CD4-positive, alpha-beta T cell treated with Interleukin-6 at 100 ng/mL for 8 hours (primary cell): ENCODE data around the gene MTHFD1.
A peak's percentile ranks its signal among the peaks of the same experiment; 100 is the strongest.

ENCODE experiments used
- DNase-seq: peaks from one replicate; pipeline ENCODE4 v3.0.0-alpha.2; 2020; ENCODE audit warnings: mixed read lengths, low spot score

Gene MTHFD1

DNA sequence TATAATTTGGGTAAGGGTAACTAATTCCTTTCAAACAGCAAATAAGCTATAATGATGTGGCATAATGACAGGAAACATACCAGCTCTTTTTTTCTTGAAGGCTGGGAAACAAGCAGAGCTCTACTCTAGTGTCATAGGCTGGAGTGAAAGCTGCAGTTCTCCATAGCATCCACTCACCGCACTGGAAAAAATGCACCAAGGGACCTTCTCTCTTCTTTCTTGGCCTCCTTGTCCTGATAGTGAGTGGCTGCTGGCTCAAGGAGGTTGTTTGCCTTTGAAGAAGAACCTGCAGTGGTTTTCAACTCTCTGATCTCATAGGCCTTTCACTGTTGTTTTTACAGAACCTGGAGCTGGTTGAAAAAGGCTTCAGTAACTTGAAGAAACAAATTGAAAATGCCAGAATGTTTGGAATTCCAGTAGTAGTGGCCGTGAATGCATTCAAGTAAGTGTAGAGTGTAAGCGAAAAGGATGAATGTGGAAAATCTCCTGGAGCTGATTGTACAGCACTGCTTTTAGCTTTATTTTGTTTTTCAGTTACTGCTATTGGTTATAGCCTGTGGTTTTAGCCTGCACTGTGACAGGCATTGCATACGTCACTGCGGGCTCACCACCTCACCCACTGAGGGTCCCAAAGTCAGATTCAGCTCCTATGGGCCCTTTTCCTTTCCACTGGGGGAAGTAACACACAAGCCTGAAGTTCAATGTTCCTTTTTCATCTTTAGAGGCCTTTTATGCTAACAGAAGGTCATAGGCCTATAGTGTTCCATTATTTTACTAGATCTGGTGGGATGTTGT is 59.9 kb downstream of the MTHFD1 start:
- DNase-seq = no peak

DNA sequence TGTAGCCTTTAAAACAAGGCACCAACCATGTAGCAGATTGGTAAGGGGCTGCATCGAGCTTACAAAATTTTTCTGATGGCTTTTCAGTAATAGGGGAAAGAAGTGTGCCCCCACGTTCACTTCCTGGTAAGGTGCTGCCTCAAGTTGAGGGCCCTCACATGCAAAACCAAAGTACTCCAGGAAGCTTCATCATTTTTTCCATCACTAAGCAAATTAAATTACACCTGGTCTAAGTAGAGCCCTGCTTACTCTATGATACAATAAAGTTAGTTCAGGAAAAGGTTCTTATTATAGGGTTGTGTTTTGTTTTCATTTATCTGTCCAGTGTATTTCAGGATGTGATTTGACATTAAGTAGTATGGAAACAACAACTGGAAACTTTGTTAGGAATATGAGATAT is 62.1 kb downstream of the MTHFD1 start:
- no peak for DNase-seq

DNA sequence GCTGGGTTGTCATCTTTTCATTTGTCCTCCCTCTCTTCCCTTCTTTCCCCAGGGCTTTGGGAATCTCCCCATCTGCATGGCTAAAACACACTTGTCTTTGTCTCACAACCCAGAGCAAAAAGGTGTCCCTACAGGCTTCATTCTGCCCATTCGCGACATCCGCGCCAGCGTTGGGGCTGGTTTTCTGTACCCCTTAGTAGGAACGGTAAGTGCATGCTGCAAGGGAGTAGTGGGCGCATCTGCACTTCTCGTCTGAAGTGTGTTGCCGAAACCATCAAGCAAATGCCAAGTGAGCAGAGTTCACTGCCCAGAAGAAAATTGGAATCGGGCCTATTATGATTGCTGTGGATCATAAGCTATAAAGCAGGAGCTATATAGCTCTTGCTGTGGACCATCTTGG is 66.5 kb downstream of the MTHFD1 start:
- DNase-seq = no peak

DNA sequence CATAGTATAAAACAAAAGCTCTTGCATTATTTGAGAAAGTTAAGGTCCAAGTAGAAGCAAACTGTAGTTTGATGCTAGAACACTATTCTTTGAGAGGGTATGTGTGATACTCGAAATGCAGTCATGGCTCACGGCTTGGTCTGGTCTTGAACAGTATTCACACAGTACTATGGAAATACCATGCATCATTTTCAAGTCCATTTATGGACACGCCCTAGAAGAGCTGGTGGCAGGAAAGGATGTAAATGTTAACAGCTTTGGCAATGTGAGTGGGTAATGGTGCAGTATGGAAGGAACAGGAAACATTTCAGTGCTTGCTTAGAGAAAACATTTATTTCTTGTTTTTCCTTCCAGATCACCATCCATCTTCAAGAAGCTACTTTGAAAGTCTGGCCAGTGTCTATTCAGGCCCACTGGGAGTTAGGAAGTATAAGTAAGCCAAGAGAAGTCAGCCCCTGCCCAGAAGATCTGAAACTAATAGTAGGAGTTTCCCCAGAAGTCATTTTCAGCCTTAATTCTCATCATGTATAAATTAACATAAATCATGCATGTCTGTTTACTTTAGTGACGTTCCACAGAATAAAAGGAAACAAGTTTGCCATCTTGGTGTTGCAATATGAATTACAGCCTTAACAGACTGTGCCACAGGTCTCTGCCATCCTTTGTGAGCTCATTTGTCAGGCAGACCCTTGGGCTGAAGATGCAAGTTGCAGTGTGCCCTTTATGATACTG is 71.4 kb downstream of the MTHFD1 start:
- DNase-seq = no peak

DNA sequence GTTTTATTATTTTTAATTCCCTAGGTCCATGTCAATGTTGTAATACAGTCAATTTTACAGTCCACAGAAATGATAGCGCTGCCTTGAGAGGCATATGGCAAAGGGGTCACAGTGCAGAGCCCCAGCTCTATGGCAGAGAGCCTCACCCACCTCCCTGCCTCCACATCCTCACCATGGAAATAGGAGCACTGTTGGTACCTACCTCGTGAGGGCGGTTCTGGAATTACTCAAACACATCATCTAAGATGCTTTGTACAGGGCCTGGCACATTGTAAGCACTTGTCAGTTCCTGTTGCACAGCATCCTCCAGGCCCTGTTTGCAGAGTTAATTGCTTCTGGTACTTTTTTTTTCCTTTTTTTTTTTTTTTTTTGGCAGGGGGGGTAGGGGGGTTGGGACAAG is 73.1 kb downstream of the MTHFD1 start:
- no peak for DNase-seq

DNA sequence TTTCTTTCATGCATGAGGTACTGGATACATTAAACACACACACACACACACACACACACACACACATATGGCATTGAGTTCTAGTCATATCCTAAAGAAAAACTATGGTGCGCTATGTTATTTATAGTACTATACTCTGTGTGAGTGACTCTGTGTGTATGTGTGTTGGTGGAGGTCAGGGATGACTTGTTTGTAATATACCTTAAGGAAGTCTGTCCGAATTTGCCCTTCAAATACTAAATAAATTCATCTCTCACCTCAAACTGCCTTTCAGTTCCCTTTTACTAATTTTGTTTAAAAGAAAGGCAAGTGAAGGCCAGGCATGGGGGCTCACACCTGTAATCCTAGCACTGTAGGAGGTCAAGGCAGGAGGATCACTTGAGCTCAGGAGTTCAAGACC is 75.0 kb downstream of the MTHFD1 start:
- DNase-seq = no peak

DNA sequence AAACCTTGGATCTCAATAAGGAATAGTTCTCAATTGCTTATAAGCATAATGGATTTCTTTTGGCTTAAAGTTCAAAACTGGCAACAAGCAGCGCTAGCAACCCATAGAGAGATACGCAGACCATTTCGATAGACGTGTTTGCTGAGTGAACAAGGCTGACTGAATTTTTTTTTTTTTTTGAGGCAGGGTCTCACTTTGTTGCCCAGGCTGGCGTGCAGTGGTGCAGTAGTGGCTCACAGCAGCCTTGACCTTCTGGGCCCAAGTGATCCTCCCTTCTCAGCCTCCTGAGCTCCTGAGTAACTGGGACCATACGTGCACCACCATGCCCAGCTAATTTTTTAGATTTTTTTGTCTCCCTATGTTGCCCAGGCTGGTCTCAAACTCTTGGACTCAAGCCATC is 75.7 kb downstream of the MTHFD1 start:
- no peak for DNase-seq

DNA sequence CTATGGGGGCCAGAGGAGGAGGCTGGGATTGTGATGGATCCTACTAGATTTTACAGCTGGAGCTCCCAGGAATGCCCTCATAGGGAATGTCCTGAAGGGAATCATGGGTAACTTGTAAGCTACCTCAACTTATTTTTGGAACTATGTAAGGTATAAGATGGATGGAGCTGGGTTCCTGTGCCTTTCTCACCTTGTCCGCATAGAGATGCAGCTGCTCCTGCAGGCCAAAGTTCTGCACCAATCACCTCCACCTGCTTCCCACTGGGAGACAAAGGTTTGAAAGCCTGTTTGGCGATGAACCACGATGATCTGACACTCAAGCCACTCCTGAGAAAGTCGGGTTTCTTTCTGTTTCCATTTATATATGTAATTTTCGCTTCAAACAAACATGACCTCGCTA is 76.5 kb downstream of the MTHFD1 start:
- DNase-seq = no peak

DNA sequence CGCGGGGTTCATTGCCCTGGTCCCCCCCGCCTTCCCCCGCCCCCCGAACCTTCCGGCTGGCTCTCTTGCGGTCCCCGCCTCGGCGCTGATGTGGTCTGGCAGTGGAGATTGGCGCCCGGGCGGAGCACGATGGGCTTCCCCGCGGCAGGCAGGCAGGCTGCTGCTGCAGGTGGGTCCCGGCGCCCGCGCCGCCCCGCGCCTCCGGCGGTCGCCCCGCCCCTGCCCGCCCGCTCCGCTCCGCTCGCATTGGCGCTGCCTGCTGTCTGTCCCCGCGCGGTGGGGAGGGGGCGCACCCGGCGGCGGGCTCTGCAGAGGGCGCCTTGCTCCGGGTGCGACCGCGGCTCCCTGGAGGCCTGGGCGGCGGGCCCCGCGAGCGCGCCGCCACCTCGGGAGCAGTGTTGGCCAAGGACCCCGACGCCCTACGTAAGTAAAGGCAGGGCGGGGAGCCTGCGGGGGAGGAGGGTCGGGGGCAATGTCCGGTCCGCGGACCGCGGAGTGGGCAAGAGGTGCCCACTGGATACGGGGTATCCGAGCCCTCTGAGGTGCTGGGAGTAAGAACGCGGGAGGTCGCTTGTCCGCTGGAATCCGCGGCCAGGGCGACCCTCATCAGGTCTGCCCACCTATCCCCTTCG is 77.2 kb downstream of the MTHFD1 start, which contains the start of gene AKAP5:
Gene AKAP5 (plus strand): TSS at position 309 of the 632 bp plus-strand sequence. CDS start 2,896 bp downstream, outside the sequence.
- peak; percentile 58 for DNase-seq

DNA sequence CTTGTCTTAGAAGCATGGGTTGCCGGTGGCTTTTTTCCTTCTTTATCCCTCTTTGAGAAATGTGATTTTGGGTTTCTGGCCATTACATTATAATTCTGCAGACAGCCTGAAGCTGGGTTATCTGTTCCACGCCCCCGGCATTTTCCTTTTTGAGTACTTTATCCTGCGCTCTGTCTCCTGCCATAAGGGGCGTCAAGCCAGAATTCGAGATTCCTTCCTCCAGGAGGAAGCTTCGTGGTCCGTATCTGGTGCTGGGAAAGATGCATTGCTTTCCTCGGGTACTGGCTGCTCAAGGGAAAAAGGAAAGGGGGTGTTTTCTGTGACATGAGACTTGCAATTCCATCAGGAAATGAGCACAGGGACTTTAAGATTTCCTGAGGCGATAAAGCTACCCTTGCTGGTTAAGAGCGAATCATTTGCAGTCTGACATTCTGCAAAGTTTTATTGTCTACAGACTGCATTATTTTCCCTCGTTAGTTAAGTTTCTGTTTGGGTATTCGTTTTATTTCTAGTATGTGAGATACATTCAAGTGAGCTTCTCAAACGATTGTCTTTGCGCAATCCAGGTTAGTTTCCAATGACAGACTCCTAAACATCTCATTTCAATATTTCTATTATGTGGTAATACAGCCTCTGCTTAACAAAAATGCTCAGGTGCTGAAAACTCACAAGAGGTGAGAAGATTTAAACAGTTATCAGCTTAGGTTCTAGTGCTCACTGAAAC is 77.8 kb downstream of the MTHFD1 start:
- no peak for DNase-seq

DNA sequence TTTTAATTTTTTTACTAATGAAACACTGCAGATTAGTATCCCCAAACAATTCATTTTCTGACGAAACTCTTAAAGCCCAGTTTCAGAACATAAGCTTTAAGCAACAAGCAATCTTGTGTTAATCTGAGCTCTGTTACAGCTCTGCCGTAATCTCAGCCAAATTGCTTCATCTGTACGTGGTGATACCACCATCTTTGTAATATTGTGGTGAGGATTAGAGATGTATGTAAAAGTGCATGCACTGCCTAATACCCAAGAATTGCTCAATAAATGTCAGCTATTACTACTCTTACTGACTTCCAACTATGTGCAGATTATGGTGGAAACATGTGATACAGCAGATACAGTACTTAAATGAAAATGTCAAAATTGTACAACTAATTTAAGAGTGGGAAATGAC is 78.9 kb downstream of the MTHFD1 start:
- DNase-seq = no peak

DNA sequence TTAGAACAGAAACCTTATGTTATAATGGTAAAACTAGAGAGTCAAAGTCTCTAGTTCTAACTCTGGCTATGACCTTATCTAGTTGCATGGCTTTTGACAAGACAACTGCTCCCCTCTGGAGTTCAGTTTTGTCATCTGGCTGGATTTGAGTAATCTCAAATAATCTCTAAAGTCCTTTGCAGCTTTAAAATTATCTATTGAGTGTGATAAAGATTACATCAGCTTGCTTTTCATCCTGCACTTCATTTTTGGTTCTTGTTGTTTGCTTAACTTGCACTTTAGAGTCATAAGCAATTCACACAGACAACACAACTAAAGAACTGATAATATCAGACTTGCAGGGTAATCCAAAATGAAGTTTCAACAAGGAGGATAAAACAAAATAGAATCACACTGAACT is 79.4 kb downstream of the MTHFD1 start:
- no peak for DNase-seq

DNA sequence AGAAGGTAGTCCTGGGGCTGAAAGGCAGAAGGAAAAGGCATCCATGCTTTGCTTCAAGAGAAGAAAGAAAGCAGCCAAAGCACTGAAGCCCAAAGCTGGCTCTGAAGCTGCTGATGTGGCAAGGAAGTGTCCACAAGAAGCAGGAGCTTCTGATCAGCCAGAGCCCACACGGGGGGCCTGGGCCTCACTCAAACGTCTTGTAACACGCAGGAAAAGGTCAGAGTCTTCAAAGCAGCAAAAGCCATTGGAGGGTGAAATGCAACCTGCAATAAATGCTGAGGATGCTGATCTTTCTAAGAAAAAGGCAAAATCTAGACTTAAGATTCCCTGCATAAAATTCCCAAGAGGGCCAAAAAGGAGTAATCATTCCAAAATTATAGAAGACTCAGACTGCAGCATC is 80.3 kb downstream of the MTHFD1 start:
- DNase-seq = no peak

DNA sequence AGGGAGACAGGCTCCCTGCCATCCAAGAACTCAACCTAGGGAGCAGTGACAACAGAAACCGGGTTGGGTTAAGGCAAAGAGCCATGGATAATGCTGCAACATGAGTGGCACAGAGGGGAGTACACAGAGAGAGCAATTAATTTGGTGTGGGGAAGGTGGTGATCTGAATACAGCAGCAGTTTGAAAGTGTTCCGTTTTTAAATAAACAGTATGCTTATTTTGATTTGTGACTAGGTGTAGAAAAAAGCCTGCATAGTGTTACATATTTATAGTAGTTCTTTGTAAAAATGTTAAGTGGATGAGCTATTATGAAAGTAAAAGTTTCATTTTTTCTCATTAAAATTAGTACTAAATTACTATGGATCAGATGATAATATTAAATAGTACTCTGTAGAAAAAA is 85.9 kb downstream of the MTHFD1 start:
- no peak for DNase-seq

DNA sequence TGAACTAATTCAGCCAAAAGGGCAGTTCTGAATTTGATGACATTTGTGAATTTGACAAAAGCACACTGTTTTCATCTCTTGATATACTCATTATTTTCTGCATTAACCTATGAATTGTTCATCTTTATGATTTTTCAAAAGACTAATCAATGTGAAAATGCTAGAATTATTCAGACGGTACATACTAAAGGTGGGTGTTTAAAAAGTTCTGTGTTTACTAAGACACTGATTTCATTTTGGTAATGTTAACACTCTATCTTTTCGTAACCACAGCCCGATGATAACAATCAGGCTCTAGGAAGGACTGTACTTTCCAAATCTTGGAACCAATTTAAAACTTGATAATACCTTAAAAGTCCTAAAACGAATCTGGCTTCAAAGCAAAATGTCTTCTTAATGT is 86.5 kb downstream of the MTHFD1 start:
- DNase-seq = no peak

DNA sequence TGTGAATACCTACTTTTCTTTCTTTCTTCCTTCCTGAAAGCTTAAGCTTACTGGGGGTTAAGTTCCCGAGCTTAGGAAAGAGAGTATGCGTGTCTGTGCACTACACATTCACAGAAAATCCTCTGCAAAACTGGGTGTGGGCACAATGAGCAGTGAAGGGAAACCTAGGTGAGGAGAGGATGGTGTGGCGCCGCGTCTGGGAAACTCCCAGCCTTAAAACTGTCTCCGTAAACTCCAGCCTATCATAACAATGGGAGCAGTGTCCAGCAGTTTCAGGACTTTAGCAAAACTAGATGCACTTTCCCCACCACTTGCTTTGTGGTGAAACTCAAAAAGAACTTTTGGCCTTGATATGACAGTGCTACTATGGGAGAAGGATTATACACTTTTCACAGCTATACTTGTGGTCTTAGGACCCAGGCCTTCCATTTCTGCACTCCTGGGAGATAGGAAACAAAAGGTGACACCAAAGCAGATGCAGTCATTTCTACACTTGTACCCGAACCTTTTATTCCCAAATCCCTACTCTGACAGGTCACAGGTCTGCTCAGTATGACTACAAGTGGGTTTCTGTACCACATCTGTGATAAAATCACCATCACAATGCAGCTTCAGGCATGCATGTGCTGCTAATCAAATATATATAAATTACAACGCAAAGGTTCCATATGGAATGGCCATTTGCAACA is 87.6 kb downstream of the MTHFD1 start:
- DNase-seq = no peak

DNA sequence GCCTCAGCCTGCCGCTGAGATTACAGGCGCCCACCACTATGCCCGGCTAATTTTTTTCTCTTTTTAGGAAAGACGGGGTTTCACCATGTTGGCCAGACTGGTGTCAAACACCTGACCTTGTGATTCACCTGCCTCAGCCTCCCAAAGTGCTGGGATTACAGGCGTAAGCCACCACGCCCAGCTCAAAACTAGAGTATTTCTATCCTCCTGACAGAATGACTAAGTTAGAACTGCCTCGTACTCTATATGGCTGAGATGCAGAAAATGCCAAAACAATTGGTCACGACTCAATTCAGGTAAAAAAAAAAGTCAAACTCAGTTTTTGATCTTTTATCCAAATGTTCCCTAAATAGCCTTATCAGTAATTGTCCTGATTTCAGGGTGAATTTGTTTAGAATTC is 88.3 kb downstream of the MTHFD1 start:
- no peak for DNase-seq

DNA sequence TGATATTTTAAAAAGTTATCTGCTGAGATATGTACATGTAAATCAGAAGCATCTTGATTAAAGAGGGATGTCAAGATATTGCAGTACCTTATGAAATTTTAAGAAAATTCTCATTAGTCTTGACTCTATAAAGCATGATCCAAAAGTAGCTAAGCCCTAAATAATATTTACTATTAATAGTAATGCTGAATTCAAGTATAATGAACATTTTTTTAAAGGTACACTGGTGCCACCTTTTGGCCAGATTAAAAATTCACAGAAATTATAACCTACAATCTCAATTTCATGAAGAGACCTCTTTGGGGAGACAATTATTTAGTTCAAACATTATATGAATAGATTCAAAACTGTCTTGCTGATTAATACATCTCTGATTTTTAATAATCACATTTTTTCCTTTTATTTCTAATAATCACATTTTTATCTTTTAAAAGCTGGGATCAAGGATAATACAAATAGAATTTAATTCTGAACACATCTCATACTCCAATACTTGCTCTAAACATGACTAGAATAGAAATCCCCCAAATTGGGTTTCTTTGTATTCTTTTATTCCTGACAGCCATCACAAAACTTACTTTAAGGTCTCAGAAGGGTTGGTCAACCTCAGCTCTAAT is 90.6 kb downstream of the MTHFD1 start:
- DNase-seq = peak; percentile 16

DNA sequence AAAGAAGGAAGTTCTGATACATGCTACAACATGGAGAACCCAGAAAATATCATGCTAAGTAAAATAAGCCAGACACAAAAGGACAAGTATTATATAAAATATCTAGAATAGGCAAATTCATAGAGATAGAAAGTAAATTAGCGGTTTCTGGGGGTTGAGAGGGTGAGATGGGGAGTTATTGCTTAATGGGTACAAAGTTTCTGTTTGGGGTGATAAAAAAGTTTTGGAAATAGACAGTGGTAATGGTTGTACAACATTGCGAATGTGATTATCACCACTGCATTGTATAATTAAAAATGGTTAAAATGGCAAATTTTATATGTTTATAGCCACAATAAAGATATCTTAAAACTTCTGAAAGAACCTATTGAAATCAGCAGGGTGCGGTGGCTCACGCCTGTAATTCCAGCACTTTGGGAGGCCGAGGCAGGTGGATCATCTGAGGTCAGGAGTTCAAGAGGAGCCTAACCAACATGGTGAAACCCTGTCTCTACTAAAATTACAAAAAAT is 100.5 kb downstream of the MTHFD1 start:
- no peak for DNase-seq

DNA sequence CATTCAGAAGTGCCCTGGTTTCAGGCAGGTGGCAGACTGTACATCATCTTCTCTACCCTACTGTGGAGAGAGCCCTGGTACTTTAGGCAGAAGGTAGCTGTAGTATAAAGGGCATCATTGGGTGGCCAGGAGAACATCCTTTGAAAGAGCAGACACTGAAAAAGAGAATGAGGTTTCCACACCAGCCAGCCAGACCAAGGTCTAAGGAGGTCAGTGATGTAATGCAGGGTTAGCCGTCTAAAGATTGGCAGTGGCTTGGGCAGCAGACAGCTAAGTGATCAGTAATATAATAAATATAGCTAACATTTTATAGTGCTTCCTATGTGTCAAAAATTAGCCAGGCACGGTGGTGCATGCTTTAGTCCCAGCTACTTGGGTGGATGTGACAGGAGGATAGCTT is 103.5 kb downstream of the MTHFD1 start:
- no peak for DNase-seq

DNA sequence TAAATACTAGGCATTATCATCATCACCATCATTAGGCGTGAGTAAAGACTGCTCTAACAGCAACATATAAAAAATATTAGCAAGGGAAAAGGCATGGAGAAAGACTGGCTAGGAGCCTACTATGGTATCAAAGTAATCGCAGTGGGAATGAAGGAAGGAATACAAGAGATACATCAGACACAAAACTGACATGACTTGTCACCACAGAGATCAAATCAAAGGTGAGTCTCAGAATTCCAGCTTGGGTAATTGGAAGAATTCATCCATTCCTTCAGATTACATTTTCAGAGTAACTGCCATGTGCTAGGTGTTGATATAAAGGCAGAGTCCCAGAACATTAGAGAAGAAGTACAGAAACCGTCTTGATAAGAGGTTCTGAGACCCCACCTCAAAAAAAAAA is 105.3 kb downstream of the MTHFD1 start:
- DNase-seq = no peak
